AG04449 (cell line): ENCODE data around the gene OSCP1.
"Not testable (repeated sequence)": the region's sequence is repeated elsewhere in the genome, so short reads cannot be mapped to it uniquely, and the experiment has no call there.

Experiments
- CTCF ChIA-PET: fragments of 350-600 bp; formaldehyde crosslinking; extraction: SDS; loops from one replicate; lab custom pipeline; 2021; ENCODE audit warnings: antibody characterized with exemption; lab: Yijun Ruan, JAX
- POLR2A ChIA-PET: fragments of 400-600, 350-600 bp; formaldehyde crosslinking; extraction: SDS; loops from one replicate; lab custom pipeline; 2020; ENCODE audit warnings: antibody characterized with exemption, inconsistent platforms; lab: Yijun Ruan, JAX
- DNase-seq: peaks from one replicate; pipeline ENCODE4 v3.0.0-alpha.2; 2010; ENCODE audit warnings: low read depth, low spot score
- H3K4me3 ChIP-seq: 2 replicates; pipeline ENCODE4 v1.5.1; 2011; ENCODE audit warnings: low read depth, mild to moderate bottlenecking, control low read depth, low read length
- TF ChIP-seq, protein P1 (sequence below): IDR thresholded peaks from one replicate; pipeline ENCODE4 v1.5.1; 2011; ENCODE audit warnings: mild to moderate bottlenecking, moderate library complexity, low read length, control low read depth, inconsistent platforms; ENCODE audit not compliant: insufficient read depth; ENCODE audit errors: missing control alignments

Gene OSCP1

DNA sequence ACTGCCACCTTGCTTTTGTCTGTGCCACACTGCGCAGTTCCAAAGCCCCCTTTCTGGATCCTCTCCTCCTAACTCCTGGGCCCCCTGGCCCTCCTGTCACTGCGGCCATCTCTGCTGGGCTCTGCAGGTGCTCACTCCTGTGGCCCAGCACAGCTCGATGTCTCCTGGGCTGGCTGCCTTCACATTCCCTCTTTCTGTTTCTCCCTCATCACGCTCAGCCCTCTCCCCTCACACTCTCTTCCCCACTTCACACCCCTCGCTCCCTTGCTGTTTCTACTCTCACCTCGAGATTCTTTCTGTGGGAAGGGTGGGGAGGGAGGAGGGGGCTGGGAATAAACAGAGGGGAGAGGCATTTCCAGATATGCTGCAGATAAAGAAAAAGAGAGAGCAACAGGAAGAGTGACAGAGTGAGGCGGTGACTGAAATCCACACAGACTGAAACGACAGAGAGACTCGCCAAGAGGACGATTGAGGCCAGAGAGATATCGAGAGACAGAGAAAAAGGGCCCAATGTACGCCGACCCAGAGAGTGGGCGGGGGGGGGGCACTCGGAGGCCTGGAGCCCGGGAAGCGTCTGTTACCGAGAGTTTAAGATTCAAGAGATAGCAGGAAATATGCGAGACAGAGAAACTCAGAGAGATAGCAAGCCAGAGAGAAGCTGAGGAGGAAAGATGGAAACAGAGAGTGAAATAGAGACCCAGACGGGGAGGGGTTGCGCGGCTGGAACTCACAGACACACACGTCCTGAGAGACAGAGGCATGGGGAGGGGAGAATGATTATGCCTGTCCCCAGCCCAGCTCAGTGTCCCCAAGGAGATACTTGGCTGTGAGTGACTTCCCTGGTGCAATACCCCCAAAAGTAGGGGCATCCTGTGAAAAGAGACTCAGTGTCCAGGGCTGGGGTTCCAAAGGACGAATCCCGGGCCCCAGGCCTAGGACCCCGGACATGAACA is 31.8 kb upstream of the OSCP1 start:
- ChIA-PET POLR2A (no interaction called here), CTCF (no interaction called here)
- H3K4me3 ChIP-seq: no peak overlapping the region
- DNase-seq: no peak
- TF ChIP-seq, protein P1, sequence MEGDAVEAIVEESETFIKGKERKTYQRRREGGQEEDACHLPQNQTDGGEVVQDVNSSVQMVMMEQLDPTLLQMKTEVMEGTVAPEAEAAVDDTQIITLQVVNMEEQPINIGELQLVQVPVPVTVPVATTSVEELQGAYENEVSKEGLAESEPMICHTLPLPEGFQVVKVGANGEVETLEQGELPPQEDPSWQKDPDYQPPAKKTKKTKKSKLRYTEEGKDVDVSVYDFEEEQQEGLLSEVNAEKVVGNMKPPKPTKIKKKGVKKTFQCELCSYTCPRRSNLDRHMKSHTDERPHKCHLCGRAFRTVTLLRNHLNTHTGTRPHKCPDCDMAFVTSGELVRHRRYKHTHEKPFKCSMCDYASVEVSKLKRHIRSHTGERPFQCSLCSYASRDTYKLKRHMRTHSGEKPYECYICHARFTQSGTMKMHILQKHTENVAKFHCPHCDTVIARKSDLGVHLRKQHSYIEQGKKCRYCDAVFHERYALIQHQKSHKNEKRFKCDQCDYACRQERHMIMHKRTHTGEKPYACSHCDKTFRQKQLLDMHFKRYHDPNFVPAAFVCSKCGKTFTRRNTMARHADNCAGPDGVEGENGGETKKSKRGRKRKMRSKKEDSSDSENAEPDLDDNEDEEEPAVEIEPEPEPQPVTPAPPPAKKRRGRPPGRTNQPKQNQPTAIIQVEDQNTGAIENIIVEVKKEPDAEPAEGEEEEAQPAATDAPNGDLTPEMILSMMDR: no peak

DNA sequence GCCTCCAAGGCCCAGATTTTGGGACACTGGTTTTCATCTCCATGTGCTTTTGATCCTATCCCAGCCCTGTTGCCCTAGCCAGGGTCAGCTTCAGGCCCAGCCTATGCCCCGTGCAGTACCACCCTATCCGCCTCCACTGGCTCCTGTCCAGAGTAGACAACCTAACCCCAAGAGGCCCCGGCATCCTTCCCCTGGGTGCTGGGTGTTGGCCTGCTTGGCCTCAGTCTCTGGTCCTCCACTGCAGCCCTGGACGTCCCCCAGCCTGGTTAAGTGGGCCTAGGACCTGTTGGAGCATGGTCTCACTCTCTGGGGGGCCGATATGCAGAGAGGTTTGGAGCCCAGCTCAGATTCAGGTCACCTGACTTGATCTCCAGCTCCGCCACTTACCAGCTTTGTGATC is 30.8 kb upstream of the OSCP1 start:
- POLR2A ChIA-PET: no interaction called here
- CTCF ChIA-PET: no interaction called here
- TF ChIP-seq, protein P1: no peak
- H3K4me3 ChIP-seq: no peak overlapping the region
- no peak for DNase-seq

DNA sequence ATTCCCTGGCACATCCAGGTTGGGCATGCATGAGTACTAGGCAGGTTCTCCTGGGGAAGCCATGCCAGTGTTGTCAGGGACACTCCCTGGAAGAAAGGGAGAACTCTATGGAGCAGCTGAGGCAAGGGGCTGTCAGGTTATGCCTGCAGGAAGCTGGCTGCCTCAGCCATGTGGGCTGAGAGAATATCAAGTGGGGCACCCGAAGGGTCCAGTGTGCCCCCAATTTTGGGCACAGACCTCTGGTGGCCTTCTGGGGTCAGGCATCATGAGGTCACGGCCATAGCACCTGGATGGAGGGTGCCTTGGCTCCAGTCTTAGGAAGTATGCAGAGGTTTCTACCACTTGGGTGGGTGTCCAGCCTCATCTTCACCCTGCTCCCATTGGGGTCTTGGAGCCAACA is 29.9 kb upstream of the OSCP1 start:
- ChIA-PET POLR2A (no interaction called here), CTCF (no interaction called here)
- no peak overlapping the region for H3K4me3 ChIP-seq
- no peak for DNase-seq
- TF ChIP-seq, protein P1: no peak

DNA sequence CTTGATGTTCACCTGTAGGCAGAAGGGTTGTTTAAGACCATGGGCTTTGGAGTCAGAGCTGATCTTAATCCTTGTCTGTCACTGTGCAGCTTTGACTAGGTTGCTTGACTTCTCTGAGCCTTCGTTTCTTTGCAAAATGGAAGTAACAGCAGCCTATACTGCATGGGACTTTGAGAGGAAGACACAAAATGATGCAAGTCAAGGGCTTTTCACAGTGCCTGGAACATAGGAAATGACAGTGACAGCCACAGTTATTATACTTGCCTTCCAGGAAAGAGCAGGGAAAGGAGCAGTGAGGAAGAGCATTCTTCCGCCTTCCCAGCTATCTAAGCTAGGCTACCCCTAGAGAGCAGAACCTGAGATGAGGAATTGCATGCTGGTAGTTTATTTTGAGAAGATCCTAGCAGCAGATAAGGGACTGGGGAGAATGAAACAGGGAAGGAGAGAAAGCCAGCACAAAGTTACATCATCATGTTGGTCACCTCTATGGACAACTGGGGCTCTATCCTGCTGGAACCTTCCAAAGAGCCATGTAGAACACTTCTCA is 29.3 kb upstream of the OSCP1 start:
- ChIA-PET CTCF (interaction anchor here (1.4 kb wide), 1 partner anchor 36 kb away, joined by 5 read pairs; no protein-coding TSS in a partner anchor), POLR2A (no interaction called here)
- no peak for DNase-seq
- TF ChIP-seq, protein P1: no peak
- H3K4me3 ChIP-seq: no peak overlapping the region

DNA sequence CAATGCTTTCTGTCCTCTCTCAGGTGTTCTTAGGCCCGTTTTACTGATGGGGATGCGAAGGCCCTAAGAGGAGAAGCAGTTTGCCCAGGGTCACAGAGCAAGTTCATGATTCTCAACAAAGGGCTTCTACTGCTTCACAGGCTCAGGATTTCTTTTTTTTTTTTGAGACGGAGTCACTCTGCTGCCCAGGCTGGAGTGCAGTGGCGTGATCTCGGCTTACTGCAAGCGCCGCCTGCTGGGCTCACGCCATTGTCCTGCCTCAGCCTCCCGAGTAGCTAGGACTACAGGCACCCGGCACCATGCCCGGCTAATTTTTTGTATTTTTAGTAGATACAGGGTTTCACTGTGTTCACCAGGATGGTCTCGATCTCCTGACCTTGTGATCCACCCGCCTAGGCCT is 27.4 kb upstream of the OSCP1 start:
- CTCF ChIA-PET, POLR2A ChIA-PET, DNase-seq, H3K4me3 ChIP-seq: not testable (repeated sequence)

DNA sequence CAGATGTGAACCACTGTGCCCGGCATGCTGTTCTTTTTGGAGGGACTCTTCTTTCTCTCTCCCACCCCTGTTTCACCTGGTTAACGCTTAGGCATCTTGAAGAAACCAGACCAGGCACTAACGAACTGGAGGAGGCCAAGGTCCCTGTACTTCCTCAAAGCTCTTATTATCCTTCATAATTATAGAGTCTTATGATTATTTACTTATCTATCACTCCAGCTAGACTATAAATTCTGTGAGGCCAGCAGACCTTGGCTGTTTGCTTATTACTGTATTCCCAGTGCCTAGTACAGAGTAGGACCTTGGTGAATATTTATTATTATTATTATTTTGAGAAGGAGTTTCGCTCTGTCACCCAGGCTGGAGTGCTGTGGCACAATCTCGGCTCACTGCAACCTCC is 26.7 kb upstream of the OSCP1 start:
- no peak overlapping the region for H3K4me3 ChIP-seq
- no peak for DNase-seq
- ChIA-PET CTCF (no interaction called here), POLR2A (no interaction called here)
- TF ChIP-seq, protein P1: no peak
